BE2C (cell line): ENCODE measurements around the gene THSD7B.

ENCODE experiments used
- DNase-seq: peaks from one replicate; pipeline ENCODE4 v3.0.0-alpha.2; 2020
- H3K27me3 ChIP-seq: fragments of 250-450 bp; sonication (Bioruptor Pico); 2 replicates; pipeline ENCODE4 v1.5.1; 2020; ENCODE audit warnings: mild to moderate bottlenecking
- H3K36me3 ChIP-seq: fragments of 250-450 bp; sonication (Bioruptor Pico); 2 replicates; pipeline ENCODE4 v1.5.1; 2020; ENCODE audit warnings: mild to moderate bottlenecking
- H3K4me1 ChIP-seq: fragments of 250-450 bp; sonication (Bioruptor Pico); 2 replicates; pipeline ENCODE4 v1.5.1; 2020
- H3K4me3 ChIP-seq: 2 replicates; pipeline ENCODE4 v1.5.1; 2011; ENCODE audit warnings: low read depth, low read length
- H3K9me3 ChIP-seq: fragments of 250-450 bp; sonication (Bioruptor Pico); 2 replicates; pipeline ENCODE4 v1.5.1; 2020
- CTCF ChIP-seq: IDR thresholded peaks from 2 replicates; pipeline ENCODE4 v1.5.1; 2012; ENCODE audit warnings: mild to moderate bottlenecking, low read depth, low read length

THSD7B gene

GRCh38 chr2:137252934-137253333, 487.6 kb downstream of the THSD7B start:
- no peak for DNase-seq
- Histone ChIP-seq H3K4me1 (no peaks in the 10 kb centered on the region), H3K4me3 (no peak overlapping the region), H3K36me3 (no peaks in the 10 kb centered on the region), H3K9me3 (no peaks in the 10 kb centered on the region), H3K27me3 (no peaks in the 10 kb centered on the region)
- no peak for TF ChIP-seq CTCF

DNA sequence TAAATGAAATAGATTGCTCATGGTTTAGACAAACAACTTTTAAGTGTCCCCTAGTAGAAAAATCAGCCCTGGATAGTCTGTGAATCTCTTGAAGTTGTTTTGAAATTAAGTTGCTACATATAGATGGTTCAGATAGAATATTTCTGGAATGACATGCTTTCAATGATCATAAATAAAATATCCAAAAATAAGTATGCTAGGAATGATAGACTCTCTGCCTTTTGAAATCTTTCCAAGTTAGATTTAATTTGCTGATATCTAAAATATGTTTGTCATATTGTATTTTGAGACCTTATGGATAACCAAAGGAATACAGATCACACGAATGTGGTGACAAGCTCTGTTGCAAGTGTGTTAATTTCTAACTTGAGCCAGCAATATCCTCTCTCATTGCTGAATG, 488.7 kb downstream of the THSD7B start:
- no peak for DNase-seq
- Histone ChIP-seq H3K36me3 (no peaks in the 10 kb centered on the region), H3K4me3 (no peak overlapping the region), H3K9me3 (no peaks in the 10 kb centered on the region), H3K27me3 (no peaks in the 10 kb centered on the region), H3K4me1 (no peaks in the 10 kb centered on the region)
- TF ChIP-seq CTCF, result no peak

DNA sequence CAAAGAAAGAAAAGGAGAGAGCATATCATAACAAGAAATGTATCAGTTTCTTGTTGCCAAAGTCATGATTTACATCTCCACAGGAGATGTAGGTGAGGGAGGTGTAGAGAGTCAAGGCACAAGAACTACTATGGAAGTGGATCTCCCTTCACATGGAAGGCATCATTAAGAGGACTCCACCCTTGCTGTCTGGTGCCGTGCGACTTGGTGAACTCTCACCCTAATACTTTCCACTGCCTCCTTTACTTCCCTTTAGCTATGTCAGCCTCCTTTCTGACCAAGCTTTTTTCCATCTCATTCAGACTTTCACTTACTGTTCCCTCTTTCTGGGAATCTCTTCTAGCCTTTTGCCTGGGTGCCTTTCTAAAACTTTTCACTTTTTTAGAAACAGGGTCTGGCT, 490.0 kb downstream of the THSD7B start:
- no peak for DNase-seq
- H3K36me3 ChIP-seq, result no peaks in the 10 kb centered on the region
- no peaks in the 10 kb centered on the region for H3K4me1 ChIP-seq
- no peaks in the 10 kb centered on the region for H3K9me3 ChIP-seq
- no peak for TF ChIP-seq CTCF
- H3K4me3 ChIP-seq, result no peak overlapping the region
- no peaks in the 10 kb centered on the region for H3K27me3 ChIP-seq

GRCh38 chr2:137255990-137256389, 490.6 kb downstream of the THSD7B start:
- Histone ChIP-seq H3K4me1 (no peaks in the 10 kb centered on the region), H3K4me3 (no peak overlapping the region), H3K36me3 (no peaks in the 10 kb centered on the region), H3K27me3 (no peaks in the 10 kb centered on the region), H3K9me3 (no peaks in the 10 kb centered on the region)
- no peak for TF ChIP-seq CTCF
- DNase-seq, result no peak

DNA sequence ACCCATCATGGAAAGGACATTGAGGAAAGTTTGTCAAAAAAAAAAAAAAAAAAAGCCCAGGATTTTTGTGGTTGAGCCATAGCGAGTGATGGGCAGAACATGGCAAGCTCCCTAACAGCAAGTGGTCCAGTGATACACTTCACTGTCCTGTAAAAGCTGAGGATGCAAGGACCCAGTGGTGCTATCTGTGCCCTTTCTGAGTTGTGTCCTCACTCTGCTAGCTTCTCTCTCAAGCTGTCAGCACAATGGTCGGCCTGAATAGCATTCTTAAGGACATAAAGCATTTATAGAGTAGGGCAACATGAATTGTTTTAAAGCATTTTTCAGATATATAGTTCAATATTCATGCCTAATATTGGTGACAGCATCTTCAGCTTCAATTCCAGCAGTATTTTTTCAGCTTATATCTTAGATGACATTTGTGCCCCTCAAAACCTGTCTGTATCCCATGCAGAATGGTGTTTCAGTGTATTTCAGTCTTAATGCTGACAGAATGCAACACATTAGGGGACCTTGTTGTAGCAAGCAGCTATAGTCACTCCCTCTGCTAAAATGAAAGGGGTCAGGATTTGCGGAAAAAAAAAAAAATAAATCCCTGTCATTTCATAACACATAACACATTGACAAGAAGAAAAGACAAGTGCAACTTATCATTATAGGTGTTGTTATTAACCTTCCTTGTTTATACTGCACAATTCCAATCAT, 496.7 kb downstream of the THSD7B start:
- no peak for TF ChIP-seq CTCF
- no peaks in the 10 kb centered on the region for H3K27me3 ChIP-seq
- H3K4me3 ChIP-seq, result no peak overlapping the region
- no peaks in the 10 kb centered on the region for H3K9me3 ChIP-seq
- H3K36me3 ChIP-seq, result no peaks in the 10 kb centered on the region
- no peaks in the 10 kb centered on the region for H3K4me1 ChIP-seq
- no peak for DNase-seq

DNA sequence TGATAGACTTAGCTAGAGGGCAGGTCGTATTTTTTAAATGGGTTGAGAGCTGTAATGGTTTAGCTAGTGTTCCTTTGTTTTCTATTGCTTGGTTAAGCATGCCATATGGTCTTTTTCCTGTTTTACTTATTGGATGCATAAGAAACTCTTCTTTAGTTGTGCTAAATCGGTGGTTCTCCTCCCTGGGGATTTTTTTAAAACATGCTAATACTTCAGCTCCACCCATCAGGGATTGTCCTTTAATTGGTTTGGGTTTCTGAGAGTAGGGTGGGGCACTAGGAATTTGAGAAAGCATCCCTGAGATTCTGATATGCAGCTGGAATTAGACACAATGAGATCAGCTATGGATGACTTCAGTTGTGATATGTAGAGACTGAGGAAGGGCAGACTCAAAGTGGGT, 497.2 kb downstream of the THSD7B start:
- no peak for DNase-seq
- no peaks in the 10 kb centered on the region for H3K4me1 ChIP-seq
- H3K4me3 ChIP-seq, result no peak overlapping the region
- H3K36me3 ChIP-seq, result no peaks in the 10 kb centered on the region
- no peaks in the 10 kb centered on the region for H3K27me3 ChIP-seq
- no peaks in the 10 kb centered on the region for H3K9me3 ChIP-seq
- TF ChIP-seq CTCF, result no peak
